Liver (tissue), 9 donors: ENCODE results near the gene ADRM1. TPM values are rescaled to one million over a fixed set of nuclear protein-coding genes. Genes with fewer than 3 reads are reported as not detected.

Experiments used
- DNase-seq: peaks from one replicate; pipeline ENCODE4 v3.0.0-alpha.2; 2017; ENCODE audit warnings: low spot score
- H3K27ac ChIP-seq, 2 donors: one replicate each; pipeline ENCODE4 v1.7.0; 2013; ENCODE audit warnings: inconsistent platforms in 2 of 2, low read length in 2 of 2, control low read depth in 1 of 2, low read depth in 1 of 2, mild to moderate bottlenecking in 1 of 2
- H3K27me3 ChIP-seq, 4 donors: one replicate each; pipeline versions ENCODE4 v1.6.1 to v1.7.0; 2013; ENCODE audit warnings: low read length in 3 of 4, inconsistent platforms in 1 of 4, mild to moderate bottlenecking in 1 of 4, moderate library complexity in 1 of 4; ENCODE audit not compliant: control insufficient read depth in 4 of 4, insufficient read depth in 4 of 4
- H3K36me3 ChIP-seq, 4 donors: one replicate each; pipeline versions ENCODE4 v1.6.1 to v1.7.0; 2013; ENCODE audit warnings: low read length in 3 of 4, mild to moderate bottlenecking in 3 of 4, low read depth in 1 of 4, moderate library complexity in 1 of 4; ENCODE audit not compliant: control insufficient read depth in 4 of 4, insufficient read depth in 3 of 4
- H3K4me1 ChIP-seq, 4 donors: one replicate each; pipeline versions ENCODE4 v1.6.1 to v1.7.0; 2013; ENCODE audit warnings: low read length in 3 of 4, mild to moderate bottlenecking in 3 of 4, moderate library complexity in 1 of 4; ENCODE audit not compliant: control insufficient read depth in 4 of 4, insufficient read depth in 4 of 4
- H3K4me3 ChIP-seq, 3 donors: one replicate each; pipeline versions ENCODE4 v1.6.1 to v1.7.0; 2013; ENCODE audit warnings: low read length in 3 of 3, control low read depth in 1 of 3, low read depth in 1 of 3, mild to moderate bottlenecking in 1 of 3
- H3K9ac ChIP-seq, 2 donors: one replicate each; pipeline ENCODE4 v1.7.0; 2013; ENCODE audit warnings: low read length in 2 of 2, mild to moderate bottlenecking in 2 of 2, moderate library complexity in 2 of 2, control low read depth in 1 of 2, low read depth in 1 of 2
- H3K9me3 ChIP-seq, 4 donors: one replicate each; pipeline versions ENCODE4 v1.6.1 to v1.7.0; 2013; ENCODE audit warnings: low read length in 3 of 4; ENCODE audit not compliant: control insufficient read depth in 4 of 4
- ATF3 ChIP-seq: IDR thresholded peaks from 2 replicates; pipeline ENCODE4 v1.6.1; 2016; ENCODE audit warnings: antibody characterized with exemption
- EGR1 ChIP-seq, 2 donors: IDR thresholded peaks; 2 replicates each; pipeline ENCODE4 v1.6.1; 2016 to 2018; ENCODE audit warnings: antibody characterized with exemption in 2 of 2, low read depth in 2 of 2
- FOXA1 ChIP-seq: IDR thresholded peaks from 2 replicates; pipeline ENCODE4 v1.6.1; 2016; ENCODE audit warnings: antibody characterized with exemption
- FOXA2 ChIP-seq: IDR thresholded peaks from 2 replicates; pipeline ENCODE4 v1.6.1; 2016; ENCODE audit warnings: antibody characterized with exemption
- GABPA ChIP-seq, 2 donors: IDR thresholded peaks in 1 of 2; conservative IDR thresholded peaks in 1 of 2; 2 replicates each; pipeline ENCODE4 v1.6.1; 2016; ENCODE audit warnings: antibody characterized with exemption in 2 of 2, mild to moderate bottlenecking in 1 of 2, moderate library complexity in 1 of 2
- HNF4A ChIP-seq, 2 donors: conservative IDR thresholded peaks; 2 replicates each; pipeline ENCODE4 v1.6.1; 2016; ENCODE audit warnings: antibody characterized with exemption in 2 of 2, mild to moderate bottlenecking in 2 of 2
- HNF4G ChIP-seq: IDR thresholded peaks from 2 replicates; pipeline ENCODE4 v1.6.1; 2016; ENCODE audit warnings: antibody characterized with exemption
- NR2F2 ChIP-seq: IDR thresholded peaks from 2 replicates; pipeline ENCODE4 v1.6.1; 2016; ENCODE audit warnings: antibody characterized with exemption
- RAD21 ChIP-seq, 2 donors: IDR thresholded peaks; 2 replicates each; pipeline ENCODE4 v1.6.1; 2016; ENCODE audit warnings: antibody characterized with exemption in 2 of 2, mild to moderate bottlenecking in 2 of 2
- SP1 ChIP-seq: IDR thresholded peaks from 2 replicates; pipeline ENCODE4 v1.6.1; 2018; ENCODE audit warnings: antibody characterized with exemption, mild to moderate bottlenecking
- TAF1 ChIP-seq: conservative IDR thresholded peaks from 2 replicates; pipeline ENCODE4 v1.6.1; 2016; ENCODE audit warnings: antibody characterized with exemption, mild to moderate bottlenecking
- YY1 ChIP-seq: IDR thresholded peaks from 2 replicates; pipeline ENCODE4 v1.6.1; 2016; ENCODE audit warnings: antibody characterized with exemption, mild to moderate bottlenecking
- ZBTB33 ChIP-seq: IDR thresholded peaks from 2 replicates; pipeline ENCODE4 v1.6.1; 2016; ENCODE audit warnings: antibody characterized with exemption
- WGBS: extraction: QIAGEN DNeasy Blood & Tissue Kit; methylation state at CpG from one replicate; pipeline ENCODE4 v1.1.7; 2013; 5-methylcytosine and 5-hydroxymethylcytosine counted together
- polyA plus RNA-seq, 2 donors: library from polyadenylated mRNA; stranded (reverse) in 1 of 2; unstranded in 1 of 2; fragments of 200-250 nt in 1 of 2; fragments of >200 nt in 1 of 2; fragmentation: Nextera tagmentation in 1 of 2; extraction: Ambion mirVana in 1 of 2; gene quantifications; one replicate each; pipeline versions ENCODE4 v1.2.1 to v1.2.3, GENCODE V29; 2013 to 2015
- total RNA-seq, 2 donors: library from RNA; depleted of rRNA; stranded (reverse); fragments of >200 nt; gene quantifications; one replicate each; pipeline ENCODE4 v1.2.3, GENCODE V29; 2014
- TF ChIP-seq, protein P1 (sequence below): fragments of 150-350 bp; IDR thresholded peaks from 2 replicates; pipeline ENCODE4 v1.5.1; 2017; ENCODE audit warnings: improper control_type of control experiment, low read depth, low read length; ENCODE audit not compliant: missing input control
- TF ChIP-seq, protein P2 (sequence below): IDR thresholded peaks from 2 replicates; pipeline ENCODE4 v1.6.1; 2016; ENCODE audit warnings: antibody characterized with exemption
- TF ChIP-seq, protein P3 (sequence below): IDR thresholded peaks from 2 replicates; pipeline ENCODE4 v1.6.1; 2016; ENCODE audit warnings: antibody characterized with exemption, mild to moderate bottlenecking
- donor health status: healthy.
- donor health status: healthy.
- donor health status: healthy.
- donor health status: healthy.
- donor health status: healthy.

The ADRM1 gene
- total and polyA plus RNA-seq, 4 donors = 45.3 to 91.0 (median 77.3) TPM

DNA sequence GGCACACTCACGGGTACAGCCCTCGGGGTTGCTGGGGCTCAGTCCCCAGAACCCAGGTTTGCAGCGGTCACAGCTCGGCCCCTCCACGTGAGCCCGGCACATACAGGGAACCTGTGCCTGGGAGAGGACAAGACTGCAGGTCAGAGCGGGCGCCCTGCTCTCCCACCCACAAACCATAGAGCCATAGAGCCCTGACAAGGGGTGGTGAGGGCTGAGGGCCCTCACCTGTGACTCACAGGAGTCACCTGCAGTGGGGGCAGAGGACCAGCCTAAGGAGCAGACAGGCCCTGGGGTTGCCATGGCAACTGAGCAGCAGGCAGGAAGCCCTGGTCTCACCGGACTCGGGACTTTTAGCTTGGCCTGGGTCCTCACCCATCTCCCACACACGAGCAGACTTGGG is 33.5 kb downstream of the ADRM1 start:
- Histone ChIP-seq H3K9me3 (no peaks in the 10 kb centered on the region), H3K27ac (no peak overlapping the region), H3K4me1 (no peaks in the 10 kb centered on the region), H3K9ac (no peak overlapping the region), H3K36me3 (peaks cover 3 to 46% (median 17%) of the 10 kb centered on the region in 4 donors), H3K27me3 (no peaks in the 10 kb centered on the region), H3K4me3 (no peak overlapping the region)
- WGBS = 91% methylated on average over 11 of the region's 11 CpGs
- no peak for DNase-seq
- TF ChIP-seq FOXA1 = no peak
- no peak for TF ChIP-seq ZBTB33
- TF ChIP-seq TAF1 = no peak
- no peak for TF ChIP-seq NR2F2
- no peak for TF ChIP-seq ATF3
- TF ChIP-seq, protein P1, sequence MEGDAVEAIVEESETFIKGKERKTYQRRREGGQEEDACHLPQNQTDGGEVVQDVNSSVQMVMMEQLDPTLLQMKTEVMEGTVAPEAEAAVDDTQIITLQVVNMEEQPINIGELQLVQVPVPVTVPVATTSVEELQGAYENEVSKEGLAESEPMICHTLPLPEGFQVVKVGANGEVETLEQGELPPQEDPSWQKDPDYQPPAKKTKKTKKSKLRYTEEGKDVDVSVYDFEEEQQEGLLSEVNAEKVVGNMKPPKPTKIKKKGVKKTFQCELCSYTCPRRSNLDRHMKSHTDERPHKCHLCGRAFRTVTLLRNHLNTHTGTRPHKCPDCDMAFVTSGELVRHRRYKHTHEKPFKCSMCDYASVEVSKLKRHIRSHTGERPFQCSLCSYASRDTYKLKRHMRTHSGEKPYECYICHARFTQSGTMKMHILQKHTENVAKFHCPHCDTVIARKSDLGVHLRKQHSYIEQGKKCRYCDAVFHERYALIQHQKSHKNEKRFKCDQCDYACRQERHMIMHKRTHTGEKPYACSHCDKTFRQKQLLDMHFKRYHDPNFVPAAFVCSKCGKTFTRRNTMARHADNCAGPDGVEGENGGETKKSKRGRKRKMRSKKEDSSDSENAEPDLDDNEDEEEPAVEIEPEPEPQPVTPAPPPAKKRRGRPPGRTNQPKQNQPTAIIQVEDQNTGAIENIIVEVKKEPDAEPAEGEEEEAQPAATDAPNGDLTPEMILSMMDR = no peak
- TF ChIP-seq RAD21 (IDR thresholded peaks at IDR 0.05) = no peak
- no peak for TF ChIP-seq HNF4A (conservative IDR thresholded peaks at IDR 0.05)
- no peak for TF ChIP-seq GABPA (IDR thresholded peaks at IDR 0.05 in 1 of 2, conservative IDR thresholded peaks at IDR 0.05 in 1 of 2)
- TF ChIP-seq HNF4G = no peak
- TF ChIP-seq, protein P2, sequence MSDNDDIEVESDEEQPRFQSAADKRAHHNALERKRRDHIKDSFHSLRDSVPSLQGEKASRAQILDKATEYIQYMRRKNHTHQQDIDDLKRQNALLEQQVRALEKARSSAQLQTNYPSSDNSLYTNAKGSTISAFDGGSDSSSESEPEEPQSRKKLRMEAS = no peak
- TF ChIP-seq FOXA2 = no peak
- TF ChIP-seq SP1 = no peak
- no peak for TF ChIP-seq EGR1 (IDR thresholded peaks at IDR 0.05; ENCODE audit: low read depth in 2 of 2)
- no peak for TF ChIP-seq YY1

GRCh38 chr20:62336775-62337557 is 34.2 kb downstream of the ADRM1 start:
- no peak for DNase-seq
- no peaks in the 10 kb centered on the region for H3K4me1 ChIP-seq
- TF ChIP-seq ATF3 (no peak), HNF4A (conservative IDR thresholded peaks at IDR 0.05) (no peak), HNF4G (no peak), TAF1 (no peak), ZBTB33 (no peak), FOXA1 (no peak), GABPA (IDR thresholded peaks at IDR 0.05 in 1 of 2, conservative IDR thresholded peaks at IDR 0.05 in 1 of 2) (no peak), EGR1 (IDR thresholded peaks at IDR 0.05; ENCODE audit: low read depth in 2 of 2) (no peak), YY1 (no peak)
- TF ChIP-seq, protein P3, sequence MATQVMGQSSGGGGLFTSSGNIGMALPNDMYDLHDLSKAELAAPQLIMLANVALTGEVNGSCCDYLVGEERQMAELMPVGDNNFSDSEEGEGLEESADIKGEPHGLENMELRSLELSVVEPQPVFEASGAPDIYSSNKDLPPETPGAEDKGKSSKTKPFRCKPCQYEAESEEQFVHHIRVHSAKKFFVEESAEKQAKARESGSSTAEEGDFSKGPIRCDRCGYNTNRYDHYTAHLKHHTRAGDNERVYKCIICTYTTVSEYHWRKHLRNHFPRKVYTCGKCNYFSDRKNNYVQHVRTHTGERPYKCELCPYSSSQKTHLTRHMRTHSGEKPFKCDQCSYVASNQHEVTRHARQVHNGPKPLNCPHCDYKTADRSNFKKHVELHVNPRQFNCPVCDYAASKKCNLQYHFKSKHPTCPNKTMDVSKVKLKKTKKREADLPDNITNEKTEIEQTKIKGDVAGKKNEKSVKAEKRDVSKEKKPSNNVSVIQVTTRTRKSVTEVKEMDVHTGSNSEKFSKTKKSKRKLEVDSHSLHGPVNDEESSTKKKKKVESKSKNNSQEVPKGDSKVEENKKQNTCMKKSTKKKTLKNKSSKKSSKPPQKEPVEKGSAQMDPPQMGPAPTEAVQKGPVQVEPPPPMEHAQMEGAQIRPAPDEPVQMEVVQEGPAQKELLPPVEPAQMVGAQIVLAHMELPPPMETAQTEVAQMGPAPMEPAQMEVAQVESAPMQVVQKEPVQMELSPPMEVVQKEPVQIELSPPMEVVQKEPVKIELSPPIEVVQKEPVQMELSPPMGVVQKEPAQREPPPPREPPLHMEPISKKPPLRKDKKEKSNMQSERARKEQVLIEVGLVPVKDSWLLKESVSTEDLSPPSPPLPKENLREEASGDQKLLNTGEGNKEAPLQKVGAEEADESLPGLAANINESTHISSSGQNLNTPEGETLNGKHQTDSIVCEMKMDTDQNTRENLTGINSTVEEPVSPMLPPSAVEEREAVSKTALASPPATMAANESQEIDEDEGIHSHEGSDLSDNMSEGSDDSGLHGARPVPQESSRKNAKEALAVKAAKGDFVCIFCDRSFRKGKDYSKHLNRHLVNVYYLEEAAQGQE = no peak
- TF ChIP-seq, protein P1 = no peak
- no peak overlapping the region for H3K4me3 ChIP-seq
- H3K27me3 ChIP-seq = no peaks in the 10 kb centered on the region
- no peak overlapping the region for H3K27ac ChIP-seq
- peaks cover 3 to 41% (median 17%) of the 10 kb centered on the region in 4 donors for H3K36me3 ChIP-seq
- WGBS = 96% methylated on average over 53 of the region's 53 CpGs
- H3K9me3 ChIP-seq = no peaks in the 10 kb centered on the region
- no peak overlapping the region for H3K9ac ChIP-seq
